HG03139 (cell line): ENCODE data around the gene MOGAT3.

Experiments used
- ATAC-seq: cut with Tn5 transposase; IDR thresholded peaks from one replicate; pipeline ENCODE4 v1.9.1; 2021; ENCODE audit not compliant: unreplicated experiment

The MOGAT3 gene, protein sequence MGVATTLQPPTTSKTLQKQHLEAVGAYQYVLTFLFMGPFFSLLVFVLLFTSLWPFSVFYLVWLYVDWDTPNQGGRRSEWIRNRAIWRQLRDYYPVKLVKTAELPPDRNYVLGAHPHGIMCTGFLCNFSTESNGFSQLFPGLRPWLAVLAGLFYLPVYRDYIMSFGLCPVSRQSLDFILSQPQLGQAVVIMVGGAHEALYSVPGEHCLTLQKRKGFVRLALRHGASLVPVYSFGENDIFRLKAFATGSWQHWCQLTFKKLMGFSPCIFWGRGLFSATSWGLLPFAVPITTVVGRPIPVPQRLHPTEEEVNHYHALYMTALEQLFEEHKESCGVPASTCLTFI

DNA sequence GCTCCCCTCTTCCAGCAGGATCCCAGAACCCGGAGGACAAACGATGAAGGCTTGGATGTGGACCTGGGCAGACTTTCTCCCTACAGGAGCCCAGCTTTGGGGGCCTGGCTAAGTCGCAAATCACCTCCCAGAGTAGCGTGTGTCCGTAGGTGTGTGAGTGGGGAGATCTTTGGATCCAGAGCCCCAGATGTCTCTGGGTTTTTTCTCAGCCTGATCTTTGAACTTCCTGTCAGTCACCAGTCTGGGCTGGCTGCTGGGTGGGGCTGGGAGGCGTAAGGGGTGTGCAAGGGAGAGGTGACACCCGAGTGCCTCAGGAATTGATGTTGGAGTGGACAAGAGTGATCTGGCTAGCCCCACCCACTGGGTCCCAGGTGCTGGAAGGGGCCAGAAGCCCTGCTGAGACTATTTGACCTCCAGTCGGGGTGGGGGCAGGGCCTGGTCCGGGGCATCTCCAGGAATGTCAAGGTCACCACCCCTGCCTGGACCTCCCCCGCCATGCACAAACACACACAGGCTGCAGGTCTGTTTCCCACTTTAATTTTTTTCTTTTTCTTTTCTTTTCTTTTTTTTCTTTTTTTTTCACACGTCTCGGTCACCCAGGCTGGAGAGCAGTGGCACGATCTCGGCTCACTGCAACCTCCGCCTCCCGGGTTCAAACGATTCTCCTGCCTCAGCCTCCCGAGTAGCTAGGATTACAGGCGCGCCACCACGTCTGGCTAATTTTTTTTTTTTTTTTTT is at the start of gene MOGAT3:
MOGAT3 (minus strand) TSS at position 175 of the 738 bp plus-strand sequence. CDS start 182 bp downstream, outside the sequence.
- ATAC-seq = no peak

DNA sequence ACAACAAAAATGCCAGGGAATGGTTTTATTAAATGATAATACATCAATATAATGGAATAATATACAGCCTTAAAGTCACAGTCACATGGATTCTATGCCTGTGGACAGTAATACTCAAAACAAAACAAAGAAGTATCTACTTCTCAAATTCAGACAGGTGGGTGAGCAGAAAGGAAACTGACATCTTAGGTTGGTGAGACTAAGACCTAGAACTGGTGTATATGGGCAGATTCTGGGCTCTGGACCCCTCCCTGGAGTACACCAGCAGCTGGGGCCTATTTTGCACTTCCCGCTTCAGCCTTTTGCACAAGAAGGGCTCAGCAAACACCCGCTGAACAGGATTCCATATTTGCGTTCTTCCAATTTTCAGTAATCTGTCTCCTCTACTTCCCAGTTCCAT is 49.5 kb upstream of the MOGAT3 start:
- ATAC-seq = no peak

DNA sequence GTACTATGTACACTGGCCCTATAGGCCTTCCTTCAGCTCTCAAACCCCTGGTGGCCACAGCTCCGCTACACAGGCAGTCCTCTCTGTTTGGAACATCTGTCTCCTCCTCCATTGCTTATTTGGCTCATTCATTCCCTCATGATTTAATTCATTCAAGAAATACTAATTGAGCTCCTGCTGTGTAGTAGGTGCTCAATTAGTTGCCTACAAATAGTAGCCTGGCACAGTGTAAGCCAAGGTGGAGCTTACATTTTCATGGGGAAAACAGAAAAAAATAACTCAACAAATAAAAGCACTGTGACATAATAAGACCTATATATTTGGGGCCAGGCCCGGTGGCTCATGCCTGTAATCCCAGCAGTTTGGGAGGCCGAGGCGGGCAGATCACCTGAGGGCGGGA is 47.4 kb upstream of the MOGAT3 start:
- no peak for ATAC-seq

DNA sequence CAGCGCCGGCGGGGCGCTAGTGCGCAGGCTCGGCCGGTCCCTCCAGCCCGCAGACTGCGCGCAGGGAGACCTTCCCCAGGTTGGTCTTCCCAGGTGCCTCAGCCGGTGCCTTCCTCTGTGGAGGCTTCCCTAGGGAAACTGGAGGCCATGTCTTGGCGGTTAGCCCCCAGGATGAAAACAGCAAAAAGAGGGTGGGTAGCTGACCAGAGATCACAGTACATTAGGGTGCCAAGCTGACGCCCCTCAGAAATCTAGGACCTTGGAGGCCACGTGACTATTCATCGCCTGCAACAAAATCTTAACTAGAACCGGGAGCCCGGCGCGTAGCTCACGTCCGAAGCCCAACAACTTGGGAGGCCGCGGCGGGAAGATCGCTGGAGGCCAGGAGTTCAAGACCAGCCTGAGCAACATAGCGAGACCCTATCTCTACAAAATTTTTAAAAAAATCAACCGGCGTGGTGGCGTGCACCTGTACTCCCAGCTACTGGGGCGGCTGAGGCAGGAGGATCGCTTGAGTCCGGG is 44.4 kb upstream of the MOGAT3 start:
- ATAC-seq = no peak

DNA sequence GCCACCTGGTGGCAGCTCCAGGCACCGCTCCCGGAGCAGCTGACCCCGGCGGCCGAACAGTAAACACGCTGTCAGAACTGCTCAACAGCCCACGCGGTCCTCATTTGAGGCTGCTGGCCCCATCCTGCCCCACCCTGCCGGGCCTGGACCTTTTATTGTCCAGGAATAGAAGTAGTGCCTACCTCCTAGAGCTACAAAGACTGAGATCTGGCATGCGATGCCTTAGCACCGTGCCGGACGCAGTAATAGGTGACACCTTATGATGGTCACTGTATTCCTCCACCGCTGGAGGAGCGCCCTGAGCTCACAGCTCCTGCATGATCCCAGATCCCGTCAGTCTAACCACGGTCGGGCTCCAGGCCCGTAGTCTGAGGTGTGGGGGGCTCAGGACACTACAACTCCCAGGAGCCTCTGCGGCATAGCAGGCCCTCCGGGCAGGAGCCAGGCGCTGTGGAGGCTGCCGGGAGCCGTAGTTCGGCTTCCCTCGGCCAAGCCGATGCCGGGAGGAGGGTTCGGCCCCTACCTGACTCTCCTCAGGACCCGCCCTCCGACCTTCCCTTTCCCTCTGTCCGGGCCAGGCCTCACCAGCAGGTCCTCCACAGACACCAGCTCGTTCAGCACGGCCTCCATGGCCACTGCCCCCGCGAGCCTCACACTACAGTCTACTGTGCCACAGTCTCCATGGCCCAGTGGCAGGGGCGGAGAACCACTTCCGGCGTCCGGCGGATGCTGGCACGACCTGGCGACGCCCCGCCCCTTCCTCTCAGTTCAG is 43.7 kb upstream of the MOGAT3 start, which contains the start of gene FIS1:
FIS1 (minus strand) TSS at position 707 of the 772 bp plus-strand sequence; CDS start at position 630, 77 bp downstream.
- peak; percentile 84 for ATAC-seq

DNA sequence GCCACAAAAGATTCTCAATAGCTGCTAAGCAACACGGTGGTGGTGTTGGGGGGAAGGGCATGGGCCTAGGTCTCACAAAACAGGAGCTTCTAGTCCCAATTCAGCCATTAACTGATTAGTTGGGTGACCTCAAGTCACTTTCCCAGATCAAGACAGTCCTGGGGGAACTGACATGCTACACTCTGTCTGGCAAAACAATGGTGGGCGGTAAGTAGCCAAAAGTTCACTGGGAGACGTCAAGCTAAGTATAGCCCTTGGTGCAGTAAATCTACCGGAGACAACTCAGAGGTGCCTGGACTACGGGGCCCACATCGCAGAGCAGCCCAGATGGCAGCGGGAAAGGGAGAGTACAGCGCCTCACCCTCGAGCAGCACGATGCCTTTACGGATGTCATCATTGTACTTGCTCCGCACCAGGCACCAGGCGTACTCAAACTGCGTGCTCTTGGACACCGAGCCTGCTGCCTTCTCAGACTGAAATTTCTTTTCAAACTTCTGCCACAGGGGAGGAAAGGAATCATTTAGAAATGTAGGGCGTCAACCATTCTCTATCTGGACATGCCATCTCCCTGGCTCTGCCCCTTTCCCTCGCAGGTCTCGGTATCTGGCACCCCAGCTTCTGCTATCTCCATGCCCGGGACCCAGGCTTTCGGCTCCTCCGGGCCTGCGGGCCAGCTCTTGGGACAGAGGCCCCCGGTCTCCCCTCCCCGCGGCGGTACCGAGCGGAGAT is 43.0 kb upstream of the MOGAT3 start:
- ATAC-seq = no peak

DNA sequence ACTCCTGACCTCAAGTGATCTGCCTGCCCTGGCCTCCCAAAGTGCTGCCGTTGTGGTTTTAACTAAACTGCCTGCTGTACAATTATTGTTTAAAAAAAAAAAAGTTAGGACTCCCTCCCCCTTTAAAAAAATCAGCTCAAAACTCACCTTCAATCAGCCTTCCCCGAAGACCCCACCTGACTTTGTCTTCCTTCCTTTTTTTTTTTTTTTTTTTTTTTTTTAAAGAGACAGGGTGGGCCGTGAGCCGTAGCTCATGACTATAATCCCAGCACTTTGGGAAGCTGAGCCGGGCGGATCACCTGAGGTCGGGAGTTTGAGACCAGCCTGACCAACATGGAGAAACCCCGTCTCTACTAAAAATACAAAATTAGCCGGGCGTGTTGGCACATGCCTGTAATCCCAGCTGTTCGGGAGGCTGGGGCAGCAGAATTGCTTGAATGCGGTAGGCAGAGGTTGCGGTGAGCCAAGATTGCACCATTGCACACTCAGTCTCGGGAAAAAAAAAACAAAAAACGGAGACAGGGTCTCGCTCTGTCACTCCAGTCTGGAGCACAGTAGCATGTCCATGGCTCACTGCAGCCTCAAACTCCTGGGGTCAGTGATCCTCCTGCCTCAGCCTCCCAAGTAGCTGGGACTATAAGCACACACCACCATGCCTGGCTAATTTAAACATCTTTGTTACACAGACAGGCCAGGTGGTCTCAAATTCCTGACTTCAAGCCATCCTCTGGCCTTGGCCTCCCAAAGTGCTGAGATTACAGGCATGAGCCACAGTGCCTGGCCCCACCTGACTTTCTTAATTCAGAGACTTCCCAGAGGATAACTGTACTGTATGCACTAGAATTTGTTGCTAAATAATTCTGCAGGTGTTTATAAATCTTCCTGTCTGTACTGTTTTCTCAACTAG is 40.9 kb upstream of the MOGAT3 start:
- ATAC-seq = no peak

DNA sequence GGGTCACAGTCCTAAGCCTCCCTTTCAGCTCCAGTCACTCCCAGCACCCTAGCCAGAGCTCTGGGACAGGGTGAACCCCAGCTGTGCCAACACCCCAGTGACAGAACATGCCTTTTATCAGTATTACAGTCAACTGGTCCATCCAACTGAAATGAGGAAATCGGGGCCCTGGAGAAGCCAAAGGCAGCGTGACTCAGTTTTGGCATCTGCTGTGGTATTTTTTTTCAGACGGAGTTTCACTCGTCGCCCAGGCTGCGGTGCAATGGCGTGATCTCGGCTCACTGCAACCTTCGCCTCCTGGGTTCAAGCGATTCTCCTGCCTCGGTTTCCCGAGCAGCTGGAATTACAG is 40.2 kb upstream of the MOGAT3 start:
- no peak for ATAC-seq

DNA sequence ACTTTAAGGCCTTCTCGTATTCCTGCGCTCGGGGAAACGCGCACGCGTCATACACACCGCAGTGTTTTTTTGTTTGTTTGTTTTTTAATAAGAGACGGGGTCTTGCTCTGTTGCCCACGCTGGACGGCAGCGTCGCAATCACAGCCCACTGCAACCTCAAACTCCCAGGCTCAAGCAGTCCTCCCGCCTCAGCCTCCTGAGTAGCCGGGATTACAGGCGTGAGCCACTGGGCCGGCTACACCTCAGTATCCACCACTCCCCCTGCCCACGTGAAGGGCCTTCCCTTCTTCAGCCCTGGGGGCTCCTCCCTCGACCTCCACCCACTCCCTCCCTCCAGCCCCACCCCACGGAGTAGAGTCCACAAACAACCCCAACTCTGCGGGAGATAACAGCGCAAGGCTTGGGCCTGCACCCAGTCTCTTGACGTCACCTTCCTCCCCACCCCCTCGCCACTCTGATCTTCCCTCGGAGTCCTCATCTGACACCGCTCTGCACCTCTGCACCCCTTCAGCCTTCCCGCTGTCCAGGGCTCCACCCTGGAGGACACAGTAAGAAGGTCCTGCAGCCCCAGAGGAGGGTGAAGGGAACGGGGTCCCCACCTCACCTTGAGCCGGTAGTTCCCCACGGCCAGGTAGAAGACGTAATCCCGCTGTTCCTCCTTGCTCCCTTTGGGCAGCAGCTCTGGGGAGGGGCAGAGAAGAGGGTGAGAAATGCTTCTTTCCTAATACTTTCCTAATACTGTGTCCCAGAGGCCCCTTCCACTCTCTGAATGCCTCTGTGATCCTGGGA is 39.6 kb upstream of the MOGAT3 start:
- ATAC-seq = no peak

DNA sequence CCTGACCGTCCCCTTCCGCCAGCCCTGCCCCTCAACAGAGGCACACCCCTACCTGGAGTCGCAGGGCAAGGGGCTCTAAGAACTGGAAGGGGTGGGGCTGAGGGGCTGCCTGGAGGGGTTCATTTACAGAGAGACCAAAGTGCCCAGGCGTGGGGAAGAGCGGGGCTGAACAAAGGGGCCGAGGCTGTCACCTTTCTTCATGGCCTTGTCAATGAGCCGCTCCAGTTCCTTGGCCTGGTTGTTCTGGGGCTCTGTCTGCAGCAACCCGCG is 39.0 kb upstream of the MOGAT3 start:
- no peak for ATAC-seq

DNA sequence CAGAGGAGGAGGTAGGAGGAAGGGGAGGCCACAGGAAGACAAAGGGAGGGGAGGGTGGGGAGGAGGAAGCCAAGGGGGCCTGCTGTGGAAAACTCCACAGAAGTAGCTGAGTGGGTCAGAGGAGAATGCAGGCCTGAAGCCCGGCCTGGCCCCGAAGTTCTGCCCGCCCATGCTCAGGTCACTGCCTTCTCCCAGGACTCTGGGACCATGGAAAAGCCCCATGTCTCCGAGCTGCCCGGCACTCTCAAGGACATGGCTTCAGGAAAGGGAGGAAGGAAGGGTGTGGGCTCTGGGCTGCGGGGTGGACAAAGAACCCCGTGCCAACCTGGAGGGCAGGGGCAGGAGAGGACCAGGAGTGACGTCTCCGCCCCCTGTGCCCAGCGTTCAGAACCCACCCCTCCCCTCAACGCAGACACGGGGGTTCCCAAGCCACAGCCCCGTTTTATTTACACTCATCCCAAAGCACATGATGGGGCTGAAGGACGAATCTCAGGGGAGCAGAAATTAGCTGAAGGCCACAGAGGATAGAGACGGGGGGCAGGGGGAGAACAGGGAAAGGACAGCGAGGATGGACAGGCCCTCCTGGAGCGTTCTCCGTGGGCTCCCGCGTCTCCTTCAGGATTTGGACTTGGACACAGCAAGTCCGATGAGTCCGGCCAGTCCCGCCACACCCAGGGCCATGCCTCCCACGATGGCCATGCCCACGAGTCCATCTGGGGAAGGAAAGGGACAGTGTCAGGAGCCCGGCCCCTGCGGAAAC is 38.5 kb upstream of the MOGAT3 start:
- ATAC-seq = no peak

DNA sequence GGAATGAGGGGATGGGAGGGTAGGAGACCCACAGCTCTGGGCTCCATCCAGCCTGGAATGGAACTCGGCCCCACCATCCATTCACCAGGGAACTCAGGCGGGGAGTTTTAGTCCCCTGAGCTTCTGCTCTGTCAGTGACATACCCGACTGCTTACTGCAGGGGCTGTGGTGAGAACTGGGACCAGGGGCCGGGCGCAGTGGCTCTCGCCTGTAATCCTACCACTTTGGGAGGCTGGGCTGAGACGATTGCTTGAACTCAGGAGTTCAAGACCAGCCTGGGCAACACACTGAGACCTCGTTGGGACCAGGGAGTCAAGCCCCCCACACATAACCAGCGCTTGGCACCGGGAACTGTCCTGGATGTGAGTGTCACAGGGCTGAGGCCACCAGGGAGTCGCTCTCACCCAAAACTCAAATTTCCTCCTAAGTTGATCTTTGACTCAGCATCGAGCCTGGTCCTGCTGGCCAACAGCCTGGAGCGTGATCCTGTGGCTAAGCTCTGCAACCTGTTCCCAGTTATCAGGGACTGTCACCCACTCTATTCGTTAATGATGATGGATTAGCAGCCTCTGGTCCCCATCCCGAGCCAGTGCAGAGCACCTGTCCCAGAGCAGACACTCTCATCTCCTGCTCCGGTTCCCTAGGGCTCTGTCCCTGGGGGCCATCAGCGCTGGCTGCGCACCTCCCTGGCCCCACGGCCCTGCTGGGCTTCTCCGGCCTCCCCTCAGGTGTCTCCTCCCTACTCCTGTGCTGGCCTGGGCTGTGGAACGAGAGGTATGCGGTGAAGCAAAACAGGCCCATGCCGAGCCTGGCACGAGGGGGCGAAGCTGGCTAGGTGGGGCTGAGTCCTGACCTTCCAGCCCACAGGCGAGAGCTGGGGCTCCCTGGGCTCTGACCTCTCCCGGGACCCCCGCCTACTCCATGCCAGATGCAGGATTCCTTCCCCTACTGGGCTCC is 37.7 kb upstream of the MOGAT3 start:
- ATAC-seq = no peak

DNA sequence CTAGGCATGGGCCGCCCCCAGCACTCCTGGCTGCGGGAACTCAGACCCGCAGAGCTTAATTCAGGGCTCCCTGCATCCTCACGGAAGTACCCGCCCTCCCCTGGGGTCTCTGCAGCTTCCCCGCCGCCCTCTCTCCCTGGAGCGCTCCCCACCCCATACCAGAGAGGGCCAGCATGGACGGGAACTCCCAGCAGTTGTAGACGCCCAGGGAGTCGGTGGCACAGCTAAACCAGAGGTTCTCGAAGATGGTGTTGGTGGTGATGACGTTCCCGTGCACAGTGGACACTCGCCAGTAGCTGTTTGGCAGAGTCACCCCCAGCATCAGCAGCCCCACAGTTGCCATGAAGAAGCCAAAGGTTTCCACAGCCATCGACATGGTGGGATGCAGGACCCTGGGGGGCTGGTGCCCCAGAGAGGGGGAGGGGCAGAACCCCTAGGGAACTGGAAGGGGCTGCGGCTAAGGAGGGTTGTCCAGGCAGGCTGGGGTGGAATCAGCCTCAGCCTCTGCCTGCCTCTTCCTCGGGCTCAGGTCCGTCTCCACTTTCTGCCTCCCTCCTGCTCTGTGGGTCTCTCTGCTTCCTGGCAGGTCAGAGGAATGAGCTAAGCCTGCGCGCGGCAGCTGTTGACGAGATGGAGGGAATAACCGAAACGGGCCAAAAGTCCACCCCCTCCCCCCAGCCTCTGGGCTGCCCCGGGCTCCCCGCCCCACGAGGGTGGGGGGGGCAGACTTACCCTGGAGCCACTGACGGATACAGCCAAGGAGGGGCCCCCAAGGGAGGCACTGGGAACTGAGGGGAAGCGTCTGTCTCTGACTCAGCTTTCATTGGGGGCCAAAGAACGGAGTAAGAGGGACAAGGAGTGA is 36.6 kb upstream of the MOGAT3 start, which contains the start of gene CLDN15:
CLDN15 (minus strand) TSS at position 597 of the 862 bp plus-strand sequence; CDS start at position 376, 221 bp downstream.
- no peak for ATAC-seq

DNA sequence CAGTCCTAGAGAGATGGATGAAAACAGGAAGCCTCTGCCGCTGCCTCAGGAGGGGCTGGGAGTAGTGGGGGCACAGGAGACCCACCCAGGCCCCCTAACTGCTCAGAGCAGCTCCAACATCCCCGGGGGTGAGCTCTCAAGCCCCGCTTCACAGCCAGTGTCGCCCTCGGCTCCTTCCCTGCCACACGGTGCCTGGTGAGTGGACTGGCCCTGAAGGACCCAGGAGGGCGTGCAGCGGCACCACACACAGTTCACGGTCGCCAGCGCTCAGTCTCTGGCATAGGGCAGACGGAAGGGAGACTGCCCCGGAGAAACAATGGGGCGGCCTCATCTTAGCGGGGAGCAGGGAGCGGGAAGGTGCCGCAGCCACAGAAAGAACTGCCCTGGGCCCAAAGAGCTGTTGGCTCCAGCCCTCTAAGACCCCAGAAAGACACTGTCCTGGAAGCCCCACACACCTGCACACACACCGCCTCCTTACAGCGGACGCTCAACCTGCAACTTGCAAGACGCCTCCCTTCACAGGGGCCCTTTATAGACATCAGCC is 35.5 kb upstream of the MOGAT3 start:
- ATAC-seq = no peak

DNA sequence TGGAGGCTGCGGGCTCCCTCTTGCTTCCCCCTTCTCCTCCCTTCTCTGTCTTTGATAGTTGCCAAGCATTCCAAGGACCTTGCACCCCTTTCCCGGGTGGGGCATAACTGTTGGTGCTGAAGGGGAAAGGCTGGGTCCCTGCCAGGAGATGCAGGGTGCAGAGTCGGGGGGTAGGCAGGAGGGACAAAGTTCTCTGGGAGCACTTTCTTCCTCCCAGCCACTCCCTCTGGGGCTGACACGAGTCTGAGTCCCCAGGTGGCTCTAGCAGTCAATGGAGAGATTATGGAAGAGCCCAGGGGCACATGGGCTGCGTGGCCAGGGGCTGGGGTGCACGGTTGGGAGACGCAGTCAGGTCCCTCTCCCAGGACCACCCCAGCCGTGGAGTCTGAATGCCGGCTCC is 34.7 kb upstream of the MOGAT3 start:
- ATAC-seq = no peak

DNA sequence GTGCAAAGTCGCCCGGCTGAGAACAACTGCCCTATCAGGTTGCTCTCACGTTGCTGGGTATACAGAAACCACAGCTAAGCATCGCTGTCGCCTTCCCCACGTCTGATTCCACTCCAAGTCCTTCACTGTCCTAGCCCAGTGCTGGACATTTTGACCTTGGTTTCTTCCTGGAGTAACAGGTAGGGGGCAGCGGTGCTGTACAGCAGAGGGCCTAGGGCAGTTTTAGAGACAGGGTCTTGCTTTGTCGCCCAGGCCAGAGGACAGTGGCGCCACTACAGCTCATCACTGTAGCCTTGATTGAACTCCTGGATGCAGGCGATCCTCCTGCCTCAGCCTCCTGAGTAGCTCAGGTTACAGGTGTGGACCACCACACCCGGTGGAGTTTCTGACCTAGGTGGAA is 34.2 kb upstream of the MOGAT3 start:
- ATAC-seq = no peak
